Measurements from ENCODE around the gene ACY1.

- no peak for TF ChIP-seq CTCF (IDR thresholded peaks at IDR 0.05)
- TF ChIP-seq POLR2A (IDR thresholded peaks at IDR 0.05) = no peak
- TF ChIP-seq POLR2AphosphoS5 (IDR thresholded peaks at IDR 0.05) = no peak
- no peak for TF ChIP-seq EP300 (IDR thresholded peaks at IDR 0.05; ENCODE audit: low read depth)
Measured at GRCh38 chr3:51983578-51984268, 388 bp downstream of the ACY1 start.
